Fibroblast of pulmonary artery (primary cell): ENCODE results near the gene NANS.
A peak's percentile ranks its signal among the peaks of the same experiment; 100 is the strongest.

Experiments
- DNase-seq: peaks from one replicate; pipeline ENCODE4 v3.0.0-alpha.2; 2010; ENCODE audit warnings: low read depth
- H3K4me3 ChIP-seq: replicated peaks from 2 replicates; pipeline ENCODE4 v1.5.1; 2011; ENCODE audit warnings: low read depth, mild to moderate bottlenecking, control low read depth, low read length, moderate library complexity
- TF ChIP-seq, protein P1 (sequence below): IDR thresholded peaks from 2 replicates; pipeline ENCODE4 v1.5.1; 2011; ENCODE audit warnings: mild to moderate bottlenecking, control low read depth, low read length, inconsistent platforms; ENCODE audit errors: missing control alignments

Gene NANS, protein sequence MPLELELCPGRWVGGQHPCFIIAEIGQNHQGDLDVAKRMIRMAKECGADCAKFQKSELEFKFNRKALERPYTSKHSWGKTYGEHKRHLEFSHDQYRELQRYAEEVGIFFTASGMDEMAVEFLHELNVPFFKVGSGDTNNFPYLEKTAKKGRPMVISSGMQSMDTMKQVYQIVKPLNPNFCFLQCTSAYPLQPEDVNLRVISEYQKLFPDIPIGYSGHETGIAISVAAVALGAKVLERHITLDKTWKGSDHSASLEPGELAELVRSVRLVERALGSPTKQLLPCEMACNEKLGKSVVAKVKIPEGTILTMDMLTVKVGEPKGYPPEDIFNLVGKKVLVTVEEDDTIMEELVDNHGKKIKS

DNA sequence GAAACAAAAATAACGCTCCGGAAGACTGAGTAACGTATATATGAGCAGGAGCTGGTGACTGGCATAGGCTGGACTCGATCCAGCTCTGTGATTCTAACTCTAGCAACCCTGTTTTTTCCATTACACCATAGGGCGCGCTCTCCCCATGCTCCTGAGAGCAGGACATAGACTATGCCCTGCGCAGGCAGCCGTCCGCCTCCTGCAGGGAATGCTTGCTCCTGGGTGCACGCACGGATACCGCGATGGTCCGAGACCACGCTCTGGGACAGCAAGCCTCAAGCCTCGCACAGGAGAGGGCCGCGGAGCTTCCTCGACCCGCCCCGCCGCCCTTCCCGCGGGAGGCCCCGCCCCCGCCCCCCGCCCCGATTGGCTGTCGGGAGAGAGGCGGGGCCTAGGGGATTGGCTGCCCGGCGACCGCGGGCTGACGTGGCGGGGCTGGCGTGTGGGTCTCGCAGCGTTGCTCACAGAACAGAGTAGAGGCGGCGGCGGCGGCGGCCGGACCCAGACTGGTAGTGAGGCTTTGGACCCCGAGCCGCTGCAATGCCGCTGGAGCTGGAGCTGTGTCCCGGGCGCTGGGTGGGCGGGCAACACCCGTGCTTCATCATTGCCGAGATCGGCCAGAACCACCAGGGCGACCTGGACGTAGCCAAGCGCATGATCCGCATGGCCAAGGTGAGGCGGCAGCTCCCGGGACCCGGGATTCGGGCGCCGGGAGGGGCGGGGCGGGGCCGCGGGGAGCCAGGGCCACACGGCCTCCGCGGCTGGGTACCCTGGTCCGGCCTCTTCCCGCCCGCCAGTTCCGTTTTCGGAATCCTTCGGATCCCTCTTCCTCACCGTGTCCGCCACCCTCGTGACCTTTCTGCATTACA lies at the start of gene NANS:
Gene NANS, plus strand, starts transcription at position 464 of the 869 bp plus-strand sequence. Its CDS starts 77 bp downstream, at position 541.
- DNase-seq = peak; percentile 97
- peak within 1 kb of the TSS; percentile 86 for H3K4me3 ChIP-seq
- TF ChIP-seq, protein P1, sequence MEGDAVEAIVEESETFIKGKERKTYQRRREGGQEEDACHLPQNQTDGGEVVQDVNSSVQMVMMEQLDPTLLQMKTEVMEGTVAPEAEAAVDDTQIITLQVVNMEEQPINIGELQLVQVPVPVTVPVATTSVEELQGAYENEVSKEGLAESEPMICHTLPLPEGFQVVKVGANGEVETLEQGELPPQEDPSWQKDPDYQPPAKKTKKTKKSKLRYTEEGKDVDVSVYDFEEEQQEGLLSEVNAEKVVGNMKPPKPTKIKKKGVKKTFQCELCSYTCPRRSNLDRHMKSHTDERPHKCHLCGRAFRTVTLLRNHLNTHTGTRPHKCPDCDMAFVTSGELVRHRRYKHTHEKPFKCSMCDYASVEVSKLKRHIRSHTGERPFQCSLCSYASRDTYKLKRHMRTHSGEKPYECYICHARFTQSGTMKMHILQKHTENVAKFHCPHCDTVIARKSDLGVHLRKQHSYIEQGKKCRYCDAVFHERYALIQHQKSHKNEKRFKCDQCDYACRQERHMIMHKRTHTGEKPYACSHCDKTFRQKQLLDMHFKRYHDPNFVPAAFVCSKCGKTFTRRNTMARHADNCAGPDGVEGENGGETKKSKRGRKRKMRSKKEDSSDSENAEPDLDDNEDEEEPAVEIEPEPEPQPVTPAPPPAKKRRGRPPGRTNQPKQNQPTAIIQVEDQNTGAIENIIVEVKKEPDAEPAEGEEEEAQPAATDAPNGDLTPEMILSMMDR = peak; percentile 11

DNA sequence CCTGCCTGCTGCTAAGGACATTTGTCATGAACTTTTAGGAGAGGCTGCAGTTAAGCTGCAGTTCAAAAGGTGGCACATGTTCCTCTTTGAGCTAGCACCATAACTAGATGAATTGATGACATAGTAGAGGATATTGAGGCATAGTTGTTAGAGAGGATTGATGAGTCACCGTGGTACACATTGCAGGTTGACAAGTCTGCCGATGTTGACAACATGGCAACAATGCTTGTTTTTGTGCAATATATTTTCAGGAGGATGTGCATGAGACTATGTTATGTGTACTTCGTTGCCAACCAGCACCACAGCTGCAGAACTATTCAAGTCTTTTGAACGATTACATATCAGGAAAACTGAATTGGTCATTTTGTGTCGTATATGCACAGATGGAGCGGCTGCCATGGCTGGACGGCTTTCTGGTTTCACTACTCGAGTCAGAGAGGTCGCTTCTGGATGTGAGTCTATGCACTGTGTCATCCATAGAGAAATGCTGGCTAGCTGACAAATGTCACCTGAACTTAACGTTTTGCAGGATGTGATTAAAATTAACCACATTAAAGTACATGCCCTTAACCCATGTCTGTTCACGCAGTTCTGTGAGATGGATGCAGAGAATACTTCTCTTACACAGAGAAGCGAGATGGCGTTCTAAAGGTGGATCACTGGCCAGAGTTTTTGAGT lies 49.1 kb upstream of the NANS start:
- no peak overlapping the region for H3K4me3 ChIP-seq
- DNase-seq = peak; percentile 13
- TF ChIP-seq, protein P1 = no peak

DNA sequence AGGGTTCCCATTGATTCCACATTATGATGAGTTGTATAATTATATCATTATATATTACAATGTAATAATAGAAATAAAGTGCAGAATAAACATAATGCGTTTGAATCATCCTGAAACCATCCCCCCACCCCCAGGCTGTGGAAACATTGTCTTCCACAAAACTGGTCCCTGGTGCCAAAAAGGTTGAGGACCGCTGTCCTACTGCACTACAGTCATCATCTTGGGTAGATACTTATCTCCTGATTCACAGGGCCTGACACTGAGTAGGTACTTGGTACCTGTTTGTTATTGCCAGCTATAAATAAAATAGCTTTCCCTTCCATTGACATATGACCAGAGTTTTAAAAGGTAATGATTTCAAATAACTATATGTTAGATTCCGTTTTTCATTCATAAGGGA lies 47.8 kb upstream of the NANS start:
- H3K4me3 ChIP-seq = no peak overlapping the region
- TF ChIP-seq, protein P1 = no peak
- no peak for DNase-seq

DNA sequence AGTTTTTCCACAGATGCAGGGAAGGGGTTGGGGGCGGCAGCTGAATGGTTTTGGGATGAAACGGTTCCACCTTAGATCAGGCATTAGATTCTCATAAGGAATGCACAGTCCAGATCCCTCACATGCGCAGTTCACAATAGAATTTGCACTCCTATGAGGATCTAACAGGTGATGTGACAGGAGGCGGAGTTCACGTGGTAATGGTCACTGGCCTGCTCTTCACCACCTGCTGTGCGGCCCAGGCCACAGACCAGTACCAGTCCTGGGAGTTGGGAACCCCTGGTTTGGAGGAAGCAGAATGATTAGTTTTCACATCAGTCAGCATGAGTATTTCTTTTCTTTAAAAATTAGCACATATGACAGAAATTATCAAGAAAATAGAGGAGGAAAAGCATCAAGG lies 47.1 kb upstream of the NANS start:
- TF ChIP-seq, protein P1 = no peak
- H3K4me3 ChIP-seq = no peak overlapping the region
- no peak for DNase-seq

DNA sequence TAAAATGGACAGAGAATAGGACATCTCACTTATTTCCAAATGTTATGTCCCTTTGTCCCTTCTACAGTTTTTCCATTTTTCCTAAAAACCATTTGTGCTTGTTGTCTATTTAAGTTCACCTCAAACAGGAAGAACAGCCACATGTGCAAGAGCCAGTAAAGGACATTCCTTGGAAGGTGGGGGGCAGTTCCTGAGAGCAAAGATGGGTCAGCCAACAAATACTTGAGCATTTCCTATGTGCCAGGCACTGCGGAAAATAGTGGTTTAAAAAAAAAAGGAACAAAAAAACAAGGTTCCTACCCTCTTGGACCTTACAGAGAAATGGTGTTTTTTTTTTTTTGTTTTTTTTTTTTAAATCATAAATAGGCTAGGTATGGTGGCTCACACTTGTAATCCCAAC lies 46.6 kb upstream of the NANS start:
- DNase-seq = peak; percentile 93
- no peak overlapping the region for H3K4me3 ChIP-seq
- TF ChIP-seq, protein P1 = no peak

DNA sequence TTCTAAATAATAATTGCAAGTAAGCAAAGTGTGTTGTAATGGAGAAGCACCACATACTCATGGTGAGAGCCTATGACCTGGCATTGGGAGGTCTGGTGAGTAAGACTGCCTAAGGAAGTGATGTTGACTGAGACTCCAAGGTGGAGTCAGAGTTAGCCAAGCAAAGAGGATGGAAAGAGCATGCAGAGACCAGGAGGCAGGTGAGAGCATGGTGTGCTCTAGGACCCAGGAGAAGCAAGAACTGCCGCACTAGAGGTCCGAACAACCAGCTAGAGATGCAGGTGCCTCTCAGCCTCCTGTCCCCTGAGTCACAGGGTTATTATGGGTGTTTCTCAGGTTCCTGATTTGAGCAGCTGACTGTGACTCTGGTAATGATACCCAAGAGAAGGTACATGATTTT lies 46.1 kb upstream of the NANS start:
- DNase-seq = peak; percentile 72
- no peak overlapping the region for H3K4me3 ChIP-seq
- TF ChIP-seq, protein P1 = no peak
